ENCODE results near the gene TOGARAM2.

- TF ChIP-seq CTCF (conservative IDR thresholded peaks at IDR 0.05; ENCODE audit: low read depth, low read length) (no peak), EZH2 (IDR thresholded peaks at IDR 0.05; ENCODE audit: borderline replicate concordance, low read depth, low read length, poor library complexity, severe bottlenecking) (no peak)
Observed at GRCh38 chr2:29014811-29015421, 33.8 kb downstream of the TOGARAM2 start.

All from A673 (cell line).